ENCODE measurements around the gene GORAB.

The GORAB gene

GRCh38 chr1:170559166-170559565, 27.2 kb downstream of the GORAB start:
- CTCF ChIA-PET, result no interaction called here
- POLR2A ChIA-PET, result no interaction called here
- H3K4me3 ChIP-seq (ENCODE audit: low read depth, low read length), result no peak overlapping the region
- TF ChIP-seq CTCF (IDR thresholded peaks at IDR 0.05; ENCODE audit: insufficient read depth, low read length, missing control alignments), result no peak
- DNase-seq (ENCODE audit: low read depth, low spot score), result no peak

GRCh38 chr1:170560681-170561285, 28.8 kb downstream of the GORAB start:
- H3K4me3 ChIP-seq (ENCODE audit: low read depth, low read length), result no peak overlapping the region
- no peak for TF ChIP-seq CTCF (IDR thresholded peaks at IDR 0.05; ENCODE audit: insufficient read depth, low read length, missing control alignments)
- CTCF ChIA-PET, result no interaction called here
- DNase-seq (ENCODE audit: low read depth, low spot score), result no peak
- POLR2A ChIA-PET, result interaction anchor here (0.6 kb wide), 1 partner anchor 29 kb away, joined by 3 read pairs; the partner anchor contains the start of gene GORAB

- no peak for DNase-seq (ENCODE audit: low read depth, low spot score)
- CTCF ChIA-PET, result interaction anchor here (0.6 kb wide), 1 partner anchor 203 kb away, joined by 4 read pairs; no protein-coding TSS in a partner anchor
- TF ChIP-seq CTCF (IDR thresholded peaks at IDR 0.05; ENCODE audit: insufficient read depth, low read length, missing control alignments), result no peak
Measured at GRCh38 chr1:170562646-170563338, 30.8 kb downstream of the GORAB start.

GRCh38 chr1:170567214-170567613, 35.2 kb downstream of the GORAB start:
- no peak overlapping the region for H3K4me3 ChIP-seq (ENCODE audit: low read depth, low read length)
- no peak for TF ChIP-seq CTCF (IDR thresholded peaks at IDR 0.05; ENCODE audit: insufficient read depth, low read length, missing control alignments)
- no peak for DNase-seq (ENCODE audit: low read depth, low spot score)
- ChIA-PET CTCF (interaction anchor here (1.0 kb wide), 1 partner anchor 638 kb away, joined by 3 read pairs; no protein-coding TSS in a partner anchor), POLR2A (no interaction called here)

More at GRCh38 chr1:170562646-170563338, 30.8 kb downstream of the GORAB start:
- POLR2A ChIA-PET, result no interaction called here
- no peak overlapping the region for H3K4me3 ChIP-seq (ENCODE audit: low read depth, low read length)

GRCh38 chr1:170568197-170568596, 36.2 kb downstream of the GORAB start:
- H3K4me3 ChIP-seq (ENCODE audit: low read depth, low read length), result no peak overlapping the region
- no peak for TF ChIP-seq CTCF (IDR thresholded peaks at IDR 0.05; ENCODE audit: insufficient read depth, low read length, missing control alignments)
- ChIA-PET CTCF (interaction anchor here (1.0 kb wide), 1 partner anchor 639 kb away, joined by 3 read pairs; no protein-coding TSS in a partner anchor), POLR2A (no interaction called here)
- DNase-seq (ENCODE audit: low read depth, low spot score), result no peak

GRCh38 chr1:170576980-170577379, 45.0 kb downstream of the GORAB start:
- CTCF ChIA-PET, result no interaction called here
- H3K4me3 ChIP-seq (ENCODE audit: low read depth, low read length), result no peak overlapping the region
- POLR2A ChIA-PET, result no interaction called here
- DNase-seq (ENCODE audit: low read depth, low spot score), result no peak
- no peak for TF ChIP-seq CTCF (IDR thresholded peaks at IDR 0.05; ENCODE audit: insufficient read depth, low read length, missing control alignments)
